ENCODE results near the gene ZNF578. TPM values are rescaled to one million over a fixed set of nuclear protein-coding genes. Genes with fewer than 3 reads are reported as not detected.
A peak's percentile ranks its signal among the peaks of the same experiment; 100 is the strongest.
"Not testable (repeated sequence)": the region's sequence is repeated elsewhere in the genome, so short reads cannot be mapped to it uniquely, and the experiment has no call there.

Gene ZNF578
- polyA plus RNA-seq, 3 donors = 0.05 TPM; not detected in 2

DNA sequence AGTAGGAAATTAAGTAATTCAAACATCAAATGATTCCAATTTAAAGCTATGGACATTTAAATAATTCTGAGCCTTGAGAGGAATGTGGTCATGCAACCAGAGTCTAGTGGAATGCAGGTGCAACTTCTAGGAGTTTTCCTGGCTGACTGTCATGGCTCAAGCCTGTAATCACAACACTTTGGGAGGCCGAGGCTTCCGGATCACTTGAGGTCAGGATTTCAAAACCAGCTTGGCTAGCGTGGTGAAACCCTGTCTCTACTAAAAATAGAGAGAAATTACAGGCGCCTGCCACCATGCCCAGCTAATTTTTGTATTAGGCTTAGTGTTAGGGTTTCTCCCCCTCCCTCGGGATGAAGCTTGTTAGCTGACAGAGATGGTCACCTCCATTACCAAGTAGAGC is 80.5 kb downstream of the ZNF578 start:
- Mint-ChIP-seq H3K27me3 (ENCODE audit: low read depth in 3 of 3) (peaks cover 0 to 6% (median 4%) of the 10 kb centered on the region in 3 donors), H3K4me1 (peaks cover 61% of the 10 kb centered on the region), H3K36me3 (peaks cover 16 to 33% of the 10 kb centered on the region in 2 donors), H3K4me3 (peak overlapping the region in 1 of 2 donors; percentile 47), H3K9me3 (peaks cover 13 to 49% (median 26%) of the 10 kb centered on the region in 7 donors), H3K27ac (peak overlapping the region in 6 of 7 donors; percentile 34 to 91 (median 79))
- no peak for TF ChIP-seq CTCF (IDR thresholded peaks at IDR 0.05)
- no peak overlapping the region for H3K9ac ChIP-seq (ENCODE audit: insufficient read depth, low read length, poor library complexity, severe bottlenecking)
- WGBS (ENCODE audit: insufficient coverage) = no CpG with 5 or more reads among the region's 5 CpGs
- peaks cover 0 to 6% of the 10 kb centered on the region in 2 donors for H3K36me3 ChIP-seq (replicated peaks in 1 of 2; ENCODE audit: control insufficient read depth in 1 of 2, insufficient read depth in 2 of 2, low read length in 2 of 2)
- no peaks in the 10 kb centered on the region for H3K27me3 ChIP-seq (ENCODE audit: control insufficient read depth in 2 of 2, insufficient read depth in 2 of 2, low read length in 2 of 2)
- DNase-seq = peak in 2 of 3 donors; percentile 29 to 34
- peaks cover 0 to 24% of the 10 kb centered on the region in 2 donors for H3K9me3 ChIP-seq (replicated peaks in 1 of 2; ENCODE audit: control insufficient read depth in 1 of 2, insufficient read depth in 1 of 2, low read length in 2 of 2)
- H2AFZ ChIP-seq (ENCODE audit: insufficient read depth, low read depth, low read length, poor library complexity, severe bottlenecking) = no peak overlapping the region
- H3K4me3 ChIP-seq (replicated peaks in 1 of 3; ENCODE audit: low read depth in 2 of 3, low read length in 3 of 3) = peak overlapping the region in 1 of 3 experiments; percentile 80
- H3K4me1 ChIP-seq (ENCODE audit: control insufficient read depth in 1 of 2, insufficient read depth in 2 of 2, low read length in 2 of 2) = peaks cover 49 to 63% of the 10 kb centered on the region in 2 donors
- intact Hi-C loops (cut with micrococcal nuclease) = loop anchor here (5.0 to 10.0 kb wide), 3 partner anchors 198 to 259 kb away; partner anchors contain the start of gene ZNF480 (in 1 of the 2)
- peak overlapping the region; percentile 87 for H3K4me2 ChIP-seq (replicated peaks; ENCODE audit: extremely low read depth, low read length, poor library complexity, severe bottlenecking)
- peak overlapping the region in 1 of 2 donors; percentile 56 for H3K27ac ChIP-seq (ENCODE audit: low read depth in 1 of 2, low read length in 2 of 2)
- H4K20me1 ChIP-seq (ENCODE audit: insufficient read depth, low read length) = no peaks in the 10 kb centered on the region
- H3K79me2 ChIP-seq (ENCODE audit: insufficient read depth, low read length) = peaks cover 56% of the 10 kb centered on the region

- Histone ChIP-seq H3K9ac (ENCODE audit: insufficient read depth, low read length, poor library complexity, severe bottlenecking) (peak overlapping the region; percentile 63), H3K4me1 (ENCODE audit: control insufficient read depth in 1 of 2, insufficient read depth in 2 of 2, low read length in 2 of 2) (peaks cover 52 to 61% of the 10 kb centered on the region in 2 donors), H3K4me2 (replicated peaks; ENCODE audit: extremely low read depth, low read length, poor library complexity, severe bottlenecking) (peak overlapping the region; percentile 87), H3K36me3 (replicated peaks in 1 of 2; ENCODE audit: control insufficient read depth in 1 of 2, insufficient read depth in 2 of 2, low read length in 2 of 2) (peaks cover 4 to 13% of the 10 kb centered on the region in 2 donors), H3K27ac (ENCODE audit: low read depth in 1 of 2, low read length in 2 of 2) (peak overlapping the region in 1 of 2 donors; percentile 77), H3K79me2 (ENCODE audit: insufficient read depth, low read length) (peaks cover 56% of the 10 kb centered on the region), H2AFZ (ENCODE audit: insufficient read depth, low read depth, low read length, poor library complexity, severe bottlenecking) (peak overlapping the region; percentile 65), H3K9me3 (replicated peaks in 1 of 2; ENCODE audit: control insufficient read depth in 1 of 2, insufficient read depth in 1 of 2, low read length in 2 of 2) (peaks cover 7 to 37% of the 10 kb centered on the region in 2 donors), H3K4me3 (replicated peaks in 1 of 3; ENCODE audit: low read depth in 2 of 3, low read length in 3 of 3) (peak overlapping the region; percentile 56 to 80 (median 71))
- not testable (repeated sequence) for H3K27me3 ChIP-seq (ENCODE audit: control insufficient read depth in 2 of 2, insufficient read depth in 2 of 2, low read length in 2 of 2); H4K20me1 ChIP-seq (ENCODE audit: insufficient read depth, low read length); H3K27me3 Mint-ChIP-seq (ENCODE audit: low read depth in 3 of 3)
- Mint-ChIP-seq H3K27ac (peak overlapping the region; percentile 76 to 96 (median 88)), H3K36me3 (peaks cover 18 to 40% of the 10 kb centered on the region in 2 donors), H3K4me3 (peak overlapping the region; percentile 88 to 93), H3K4me1 (peaks cover 61% of the 10 kb centered on the region), H3K9me3 (peaks cover 16 to 53% (median 37%) of the 10 kb centered on the region in 7 donors)
- TF ChIP-seq CTCF (IDR thresholded peaks at IDR 0.05) = peak; percentile 50
- peak in 1 of 3 donors; percentile 14 for DNase-seq
- WGBS (ENCODE audit: insufficient coverage) = 0% methylated on average over 7 of the region's 15 CpGs
- intact Hi-C loops (cut with micrococcal nuclease) = loop anchor here in 1 of 2 donors (1.0 to 10.0 kb wide), 2 partner anchors 8 to 261 kb away; partner anchors contain the start of gene ZNF808
Measured at GRCh38 chr19:52535385-52535770, 82.0 kb downstream of the ZNF578 start.

Measured in CD14-positive monocyte (primary cell).